KOPT-K1 (cell line): ENCODE measurements around the gene IL1R1.

ENCODE experiments used
- H3K27ac ChIP-seq: fragments of 200-600 bp; sonication (generic); 2 replicates; pipeline ENCODE4 v1.5.1; 2016; ENCODE audit warnings: antibody characterized with exemption, mild to moderate bottlenecking, low read depth, low read length; ENCODE audit not compliant: poor library complexity, severe bottlenecking
- H3K36me3 ChIP-seq: fragments of 200-600 bp; sonication (generic); 2 replicates; pipeline ENCODE4 v1.5.1; 2017; ENCODE audit warnings: antibody characterized with exemption, mild to moderate bottlenecking, low read length, moderate library complexity; ENCODE audit not compliant: insufficient read depth
- H3K9me3 ChIP-seq: fragments of 200-600 bp; sonication (generic); 2 replicates; pipeline ENCODE4 v1.5.1; 2017; ENCODE audit warnings: antibody characterized with exemption, low read length, mild to moderate bottlenecking; ENCODE audit not compliant: insufficient read depth, poor library complexity, severe bottlenecking

The IL1R1 gene

DNA sequence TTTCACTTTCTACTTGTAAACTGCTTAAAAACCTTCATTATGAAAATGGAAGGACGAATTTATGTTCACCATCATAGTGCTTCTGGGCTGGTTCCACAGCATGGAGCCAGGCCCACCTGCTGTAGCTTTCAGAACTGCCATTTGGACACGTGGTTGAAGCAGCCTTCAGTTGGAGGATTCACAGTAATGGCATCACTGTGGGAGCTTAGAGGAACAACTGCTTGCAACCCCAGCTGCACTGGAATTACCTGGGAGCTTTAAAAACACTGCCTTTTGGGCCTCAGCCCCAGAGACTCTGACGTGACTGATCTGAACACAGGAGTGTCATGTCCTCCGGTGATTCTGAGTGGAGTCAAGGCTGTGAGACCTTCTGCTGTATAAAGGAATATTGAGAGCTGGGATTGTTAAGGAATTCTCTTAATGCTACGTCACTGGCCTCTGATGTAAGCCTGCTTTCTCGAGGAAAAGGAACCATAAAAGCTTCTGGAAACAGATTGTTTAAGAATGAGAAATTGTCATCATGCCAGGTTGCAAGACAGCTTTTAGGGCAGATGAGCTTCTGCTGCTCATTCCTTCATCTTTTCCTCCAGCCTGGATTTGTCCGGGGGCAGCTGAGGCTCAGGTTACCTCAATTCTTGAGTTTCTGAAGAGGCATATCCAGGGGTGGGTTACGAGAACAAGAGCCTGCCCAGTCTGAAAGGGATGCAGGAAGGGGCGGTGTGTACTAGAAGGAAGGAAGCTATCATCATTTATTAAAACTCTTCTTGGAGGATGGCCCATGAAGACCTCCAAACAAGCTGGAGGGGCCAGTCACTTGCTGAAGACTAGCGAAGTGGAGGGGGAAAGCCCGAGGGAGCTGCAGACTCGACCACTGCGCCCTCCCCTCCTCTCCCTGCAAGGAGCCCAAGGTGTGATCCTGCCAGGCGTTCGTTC, 1.3 kb upstream of the IL1R1 start:
- H3K9me3 ChIP-seq: peaks cover 27% of the 10 kb centered on the region
- no peak overlapping the region for H3K27ac ChIP-seq
- no peaks in the 10 kb centered on the region for H3K36me3 ChIP-seq

DNA sequence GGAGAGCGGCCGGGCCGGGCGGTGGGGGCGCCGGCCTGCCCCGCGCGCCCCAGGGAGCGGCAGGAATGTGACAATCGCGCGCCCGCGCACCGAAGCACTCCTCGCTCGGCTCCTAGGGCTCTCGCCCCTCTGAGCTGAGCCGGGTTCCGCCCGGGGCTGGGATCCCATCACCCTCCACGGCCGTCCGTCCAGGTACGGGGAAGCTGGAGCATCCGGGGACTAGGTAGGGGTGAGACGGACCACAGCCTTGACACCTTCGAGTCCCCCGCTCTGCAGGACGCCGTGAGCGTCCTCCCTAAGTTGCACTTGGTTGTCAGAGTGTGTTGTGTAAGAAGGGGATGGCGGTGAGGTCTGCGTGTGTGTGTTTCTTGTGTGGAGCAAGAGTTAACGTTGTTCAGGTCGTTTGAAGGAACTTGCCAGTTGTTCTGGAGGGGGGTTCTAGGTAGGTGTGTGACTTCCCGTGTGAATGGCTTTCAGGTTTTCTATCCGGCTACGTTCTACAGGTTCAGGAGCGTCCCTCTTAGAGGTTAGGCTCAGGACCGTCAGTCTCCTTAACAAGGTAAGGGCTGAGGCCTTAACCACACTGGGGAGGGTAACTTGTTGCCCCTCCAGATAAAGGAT, 393 bp downstream of the IL1R1 start:
- Histone ChIP-seq H3K27ac (no peak overlapping the region), H3K9me3 (peaks cover 30% of the 10 kb centered on the region)

DNA sequence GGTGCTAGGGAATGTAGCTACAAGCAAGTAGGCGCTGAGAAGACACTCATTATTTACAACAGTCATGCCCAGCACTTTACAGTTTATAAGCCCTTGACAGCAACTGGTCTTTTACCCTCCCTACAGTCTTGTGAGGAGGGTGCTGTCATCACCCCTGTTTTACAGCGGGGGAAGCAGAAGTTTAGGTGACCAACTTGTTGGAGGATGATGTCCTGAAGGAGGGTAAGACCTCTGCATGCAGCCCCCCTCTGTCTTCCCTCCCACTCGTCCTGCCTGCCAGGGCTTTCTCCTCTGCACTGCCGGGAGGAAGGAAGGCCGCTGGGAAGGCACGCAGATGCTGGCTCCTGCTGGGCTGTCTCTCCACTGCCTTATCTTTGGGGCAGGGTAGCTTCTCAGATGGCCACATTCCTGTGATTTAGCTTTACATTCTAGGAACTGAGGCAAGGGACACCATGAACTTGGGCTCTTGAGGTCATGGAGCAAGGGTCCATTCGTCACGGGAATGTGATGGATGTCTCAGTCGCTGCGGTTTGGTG, 972 bp downstream of the IL1R1 start:
- H3K9me3 ChIP-seq: peaks cover 30% of the 10 kb centered on the region
- H3K36me3 ChIP-seq: no peaks in the 10 kb centered on the region
- no peak overlapping the region for H3K27ac ChIP-seq

More for the DNA sequence above, 393 bp downstream of the IL1R1 start:
- H3K36me3 ChIP-seq: no peaks in the 10 kb centered on the region

DNA sequence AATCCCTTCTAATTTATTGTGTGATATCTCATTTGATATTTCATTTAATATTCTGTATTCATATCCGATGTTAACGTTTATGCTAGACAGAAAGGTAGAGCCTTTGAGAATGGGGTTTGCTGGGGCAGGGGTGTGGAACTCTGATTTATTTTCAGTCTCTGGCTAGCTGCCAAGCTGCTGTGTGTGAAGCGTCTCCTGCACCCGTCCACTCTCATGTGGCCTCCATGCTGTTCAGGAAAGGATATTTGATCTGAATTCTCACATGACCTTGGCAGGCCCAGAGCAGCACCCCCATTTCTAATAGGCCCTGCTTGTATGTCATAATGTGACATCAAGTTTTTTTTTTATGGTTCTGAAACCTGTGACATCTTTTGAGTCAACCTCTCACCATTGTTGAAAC, 1.6 kb downstream of the IL1R1 start:
- no peaks in the 10 kb centered on the region for H3K36me3 ChIP-seq
- peaks cover 30% of the 10 kb centered on the region for H3K9me3 ChIP-seq

DNA sequence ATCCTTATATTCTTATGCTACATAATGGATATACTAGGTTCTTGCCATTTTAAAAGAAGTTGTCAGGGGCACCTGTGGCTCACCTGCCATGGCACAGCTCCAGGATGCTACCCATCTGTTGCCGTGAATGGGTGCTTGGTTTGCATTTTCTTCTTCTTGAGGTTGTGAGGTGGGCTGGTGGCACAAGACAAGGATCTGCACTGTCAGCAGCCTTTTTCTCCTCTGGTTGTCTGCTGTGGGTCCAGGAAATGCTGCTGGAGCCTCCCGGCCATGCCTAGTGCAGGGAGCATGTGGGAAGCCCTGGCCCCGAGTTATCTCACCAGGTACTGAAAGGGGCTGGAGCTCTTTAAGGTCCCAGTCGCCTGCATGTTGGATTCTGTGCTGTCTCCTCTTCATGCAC, 2.6 kb downstream of the IL1R1 start:
- H3K27ac ChIP-seq: no peak overlapping the region
- peaks cover 30% of the 10 kb centered on the region for H3K9me3 ChIP-seq
- H3K36me3 ChIP-seq: no peaks in the 10 kb centered on the region

More for the DNA sequence above, 1.6 kb downstream of the IL1R1 start:
- H3K27ac ChIP-seq: no peak overlapping the region

DNA sequence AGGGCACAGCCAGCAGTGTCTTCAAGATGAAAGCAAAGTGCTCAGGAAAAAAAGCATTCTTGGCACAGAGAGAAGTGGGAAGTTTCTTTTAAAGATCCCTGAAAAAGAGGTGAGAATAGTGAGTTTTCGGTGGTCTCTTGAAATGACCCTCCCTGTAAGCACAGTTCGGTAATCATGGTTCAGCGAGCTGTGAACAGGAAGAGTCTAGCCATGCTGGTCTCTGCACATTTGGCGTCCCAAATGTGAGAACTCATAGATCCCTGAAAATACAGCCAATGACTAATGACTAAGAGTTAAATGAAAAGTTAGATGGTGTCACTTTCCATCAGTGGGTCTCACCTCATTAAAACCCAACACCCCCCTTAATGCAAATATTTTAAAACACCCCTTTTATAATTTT, 3.4 kb downstream of the IL1R1 start:
- H3K27ac ChIP-seq: no peak overlapping the region

DNA sequence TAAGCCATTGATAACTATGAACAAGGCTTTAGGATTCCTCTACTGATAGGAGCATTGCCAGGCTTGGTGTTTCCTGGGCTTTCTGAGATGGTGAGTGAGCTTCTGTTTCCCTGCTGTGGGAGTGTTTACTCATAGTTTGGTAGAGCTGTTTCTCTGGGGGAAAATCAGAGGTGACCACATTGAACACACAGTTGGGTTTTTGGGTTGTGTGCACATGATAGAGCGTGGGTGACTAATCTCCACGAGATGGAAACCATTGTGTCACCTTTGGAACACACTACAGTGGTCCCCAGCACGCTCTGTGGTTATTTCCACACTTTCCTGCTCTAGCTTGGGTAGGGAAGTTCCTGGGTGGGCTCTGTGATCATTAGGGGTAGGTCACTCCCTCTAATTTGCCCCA, 5.4 kb downstream of the IL1R1 start:
- no peak overlapping the region for H3K27ac ChIP-seq
- H3K36me3 ChIP-seq: no peaks in the 10 kb centered on the region
- H3K9me3 ChIP-seq: peaks cover 29% of the 10 kb centered on the region

More for the DNA sequence above, 3.4 kb downstream of the IL1R1 start:
- no peaks in the 10 kb centered on the region for H3K36me3 ChIP-seq
- H3K9me3 ChIP-seq: peaks cover 30% of the 10 kb centered on the region

DNA sequence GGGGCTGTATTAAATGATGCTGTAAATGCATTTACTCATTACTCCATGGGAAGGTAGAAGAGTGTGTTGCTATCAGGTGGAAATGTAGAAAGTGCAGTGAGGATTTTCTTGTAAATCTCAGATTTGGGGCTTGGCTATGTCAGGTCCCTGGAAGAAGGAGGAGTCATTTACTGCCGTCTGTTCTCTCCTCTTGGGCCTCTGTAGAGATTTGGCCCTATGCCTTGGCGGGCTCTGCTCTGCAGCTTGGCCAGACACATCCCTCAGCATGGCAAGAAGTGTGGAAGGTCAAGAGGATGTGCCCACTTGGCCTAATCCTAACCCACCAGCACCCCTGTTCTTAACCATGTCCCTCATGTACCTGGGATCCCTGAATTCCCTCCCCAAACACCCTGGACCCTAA, 6.7 kb downstream of the IL1R1 start:
- Histone ChIP-seq H3K9me3 (peaks cover 20% of the 10 kb centered on the region), H3K27ac (no peak overlapping the region), H3K36me3 (no peaks in the 10 kb centered on the region)

DNA sequence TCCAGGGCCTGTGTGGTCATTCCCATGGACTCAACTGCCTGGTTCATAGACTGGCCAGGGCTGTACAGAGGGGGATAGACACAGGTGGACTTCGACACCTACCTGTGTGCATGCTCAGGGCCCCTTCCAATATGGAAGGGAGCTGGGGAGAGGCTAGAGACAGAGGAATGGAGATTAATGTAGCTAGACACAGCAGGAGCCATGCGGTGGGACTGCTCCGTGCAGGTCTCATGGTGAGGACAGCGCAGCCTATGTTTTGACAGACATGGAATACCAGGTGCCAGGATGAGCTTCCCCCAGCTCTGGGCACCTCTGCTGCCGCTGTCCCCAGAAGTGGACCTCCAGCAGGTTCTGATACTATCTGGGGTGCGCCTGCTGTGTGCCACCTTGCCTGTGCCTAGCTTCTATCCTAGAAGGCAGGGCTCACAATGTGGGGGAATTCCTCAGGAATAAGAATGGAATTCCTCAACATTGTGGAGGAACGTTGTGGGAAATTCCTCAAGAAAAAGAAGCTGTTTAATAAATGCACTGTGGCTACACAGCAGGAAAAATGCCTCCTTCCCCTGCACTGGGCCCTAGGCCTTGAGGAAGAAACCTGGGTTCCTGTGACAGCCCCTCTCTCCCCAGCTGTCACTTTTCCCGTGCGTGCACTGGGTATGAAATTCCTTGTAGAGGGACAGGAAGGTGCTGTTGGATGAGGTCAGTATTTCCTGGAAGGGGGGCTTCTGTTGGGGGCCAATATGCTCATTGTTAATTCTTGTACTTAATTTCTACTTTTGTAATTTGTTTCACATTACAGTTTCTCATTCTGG, 7.3 kb downstream of the IL1R1 start:
- H3K27ac ChIP-seq: no peak overlapping the region

DNA sequence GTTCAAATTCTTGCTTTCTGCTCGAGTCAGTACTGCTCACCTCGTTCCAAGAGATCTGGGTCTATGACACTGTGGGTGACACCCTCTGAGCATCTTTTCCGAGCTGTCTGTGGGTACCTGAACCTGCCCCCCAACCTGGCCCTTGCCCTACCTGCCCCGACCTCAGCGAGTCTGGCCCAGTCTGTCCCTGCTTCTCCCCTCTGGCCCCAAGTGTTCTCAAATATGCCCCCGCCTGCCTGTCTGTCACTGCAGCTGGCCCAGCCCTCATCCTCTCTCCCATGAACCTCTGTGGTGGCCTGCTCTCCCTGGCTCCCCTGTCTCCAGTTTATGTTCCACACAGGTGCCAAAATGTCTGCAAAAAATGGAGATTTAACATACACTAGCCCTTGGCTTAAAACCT, 11.8 kb downstream of the IL1R1 start:
- no peaks in the 10 kb centered on the region for H3K9me3 ChIP-seq
- no peak overlapping the region for H3K27ac ChIP-seq
- no peaks in the 10 kb centered on the region for H3K36me3 ChIP-seq

More for the DNA sequence above, 7.3 kb downstream of the IL1R1 start:
- Histone ChIP-seq H3K36me3 (no peaks in the 10 kb centered on the region), H3K9me3 (peaks cover 15% of the 10 kb centered on the region)

DNA sequence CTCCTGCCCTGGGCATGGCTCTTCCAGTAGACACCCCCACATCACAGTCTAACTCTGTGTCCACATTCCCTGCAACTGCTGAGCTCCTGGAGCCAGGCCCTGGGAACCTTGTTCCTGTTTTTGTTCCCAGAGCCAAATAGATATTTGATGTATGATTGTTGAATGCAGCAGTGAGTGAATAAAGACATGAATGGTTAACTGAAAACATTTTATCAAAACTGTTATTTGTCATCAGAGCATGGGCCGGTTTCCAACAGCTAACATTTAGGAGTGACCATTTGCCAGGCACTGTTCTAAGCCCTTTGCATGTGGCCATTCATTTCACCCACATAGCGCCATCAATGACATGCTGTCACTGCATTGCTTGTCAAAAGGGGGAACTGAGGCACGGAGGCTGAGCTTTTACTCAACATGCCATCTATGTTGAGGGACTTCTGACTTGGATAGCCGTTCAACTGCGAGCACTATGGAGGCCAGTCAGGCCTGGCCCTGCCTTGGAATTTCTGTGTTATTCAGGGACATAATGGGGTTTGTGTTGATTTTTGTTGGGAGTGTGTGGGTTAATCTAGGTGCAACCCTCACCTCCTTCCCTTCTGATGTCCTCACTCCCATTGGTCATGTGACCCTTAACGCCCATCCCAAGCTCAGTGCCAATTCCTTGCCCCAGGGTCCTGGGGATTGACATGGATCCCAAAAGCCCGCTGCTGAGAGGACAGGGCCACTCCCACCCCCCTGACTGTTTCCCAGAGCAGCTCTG, 12.6 kb downstream of the IL1R1 start:
- H3K9me3 ChIP-seq: no peaks in the 10 kb centered on the region
- H3K27ac ChIP-seq: no peak overlapping the region
- H3K36me3 ChIP-seq: no peaks in the 10 kb centered on the region

DNA sequence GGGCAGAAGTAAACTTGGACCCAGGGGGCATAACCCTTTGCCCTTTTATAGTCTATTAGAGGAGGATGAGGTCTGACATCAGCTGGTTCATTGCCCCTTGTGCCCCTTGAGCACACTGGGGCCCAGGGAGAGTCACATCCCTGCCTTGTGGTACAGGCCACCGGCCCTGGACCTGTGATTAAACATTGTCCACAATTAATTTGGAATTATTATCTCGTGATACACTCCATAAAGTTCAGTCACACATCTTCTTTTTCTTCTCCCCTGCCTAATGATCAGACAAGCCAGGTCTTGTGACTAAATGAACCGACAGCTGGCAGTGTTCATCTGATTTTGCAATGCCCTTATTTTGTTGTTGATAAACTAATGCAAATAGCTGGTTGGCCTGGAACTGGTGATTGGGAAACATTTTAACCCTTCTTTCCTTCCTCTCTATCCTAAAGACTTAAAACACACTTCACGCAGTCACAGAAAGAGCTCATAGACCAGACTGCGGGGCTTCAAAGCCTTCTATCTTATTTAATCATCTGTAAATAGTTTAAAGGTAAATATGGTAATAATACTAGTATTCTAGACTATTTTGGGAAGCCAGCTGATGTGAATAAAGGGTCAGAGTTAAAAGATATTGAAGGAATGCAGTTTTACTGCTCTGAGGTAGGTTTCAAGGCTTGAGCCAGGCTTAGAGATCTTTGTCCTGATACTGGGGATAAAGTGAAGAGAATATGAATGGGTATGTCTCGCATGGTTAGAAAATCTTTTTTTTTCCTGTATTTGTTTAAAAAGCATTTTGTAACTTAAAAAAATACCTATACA, 13.4 kb downstream of the IL1R1 start:
- H3K27ac ChIP-seq: no peak overlapping the region
- H3K9me3 ChIP-seq: no peaks in the 10 kb centered on the region
- H3K36me3 ChIP-seq: no peaks in the 10 kb centered on the region

DNA sequence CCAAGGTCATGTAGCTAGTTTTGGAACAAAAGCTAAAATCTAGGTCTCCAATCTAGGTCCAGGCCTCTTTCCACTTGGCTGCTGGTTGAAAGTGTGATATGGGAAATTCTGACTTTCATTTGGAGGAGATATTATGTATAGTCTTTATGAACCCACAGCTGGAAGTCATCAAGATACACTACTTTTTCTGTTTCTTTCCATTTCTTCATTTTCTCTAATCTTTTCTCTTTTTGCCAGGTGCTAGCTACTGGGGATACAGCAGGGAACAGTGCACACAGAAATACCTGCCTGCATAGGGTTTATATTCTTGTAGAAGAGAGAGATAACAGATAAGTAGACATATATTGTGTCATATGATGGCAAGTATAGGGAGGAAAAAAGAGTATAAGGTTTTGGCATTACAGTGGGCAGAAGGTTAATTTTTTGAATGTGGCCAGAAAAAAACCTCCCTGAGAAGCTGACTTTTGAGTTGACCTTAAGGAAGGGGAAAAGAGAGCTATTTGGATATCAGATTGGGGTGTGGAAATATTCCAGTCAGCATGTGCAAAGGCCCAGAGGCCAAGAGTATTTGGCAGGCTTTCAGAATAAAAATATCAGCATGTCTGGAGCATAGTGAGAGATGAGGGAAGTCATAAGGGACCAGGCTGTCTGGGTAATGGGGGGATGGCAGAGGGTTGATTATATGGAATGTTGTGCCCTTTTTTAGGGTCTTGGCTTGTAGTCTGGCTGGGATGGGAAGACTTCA, 15.6 kb downstream of the IL1R1 start:
- Histone ChIP-seq H3K36me3 (no peaks in the 10 kb centered on the region), H3K9me3 (no peaks in the 10 kb centered on the region), H3K27ac (no peak overlapping the region)
